Measurements from ENCODE around the gene DLGAP4.

Gene DLGAP4, protein sequence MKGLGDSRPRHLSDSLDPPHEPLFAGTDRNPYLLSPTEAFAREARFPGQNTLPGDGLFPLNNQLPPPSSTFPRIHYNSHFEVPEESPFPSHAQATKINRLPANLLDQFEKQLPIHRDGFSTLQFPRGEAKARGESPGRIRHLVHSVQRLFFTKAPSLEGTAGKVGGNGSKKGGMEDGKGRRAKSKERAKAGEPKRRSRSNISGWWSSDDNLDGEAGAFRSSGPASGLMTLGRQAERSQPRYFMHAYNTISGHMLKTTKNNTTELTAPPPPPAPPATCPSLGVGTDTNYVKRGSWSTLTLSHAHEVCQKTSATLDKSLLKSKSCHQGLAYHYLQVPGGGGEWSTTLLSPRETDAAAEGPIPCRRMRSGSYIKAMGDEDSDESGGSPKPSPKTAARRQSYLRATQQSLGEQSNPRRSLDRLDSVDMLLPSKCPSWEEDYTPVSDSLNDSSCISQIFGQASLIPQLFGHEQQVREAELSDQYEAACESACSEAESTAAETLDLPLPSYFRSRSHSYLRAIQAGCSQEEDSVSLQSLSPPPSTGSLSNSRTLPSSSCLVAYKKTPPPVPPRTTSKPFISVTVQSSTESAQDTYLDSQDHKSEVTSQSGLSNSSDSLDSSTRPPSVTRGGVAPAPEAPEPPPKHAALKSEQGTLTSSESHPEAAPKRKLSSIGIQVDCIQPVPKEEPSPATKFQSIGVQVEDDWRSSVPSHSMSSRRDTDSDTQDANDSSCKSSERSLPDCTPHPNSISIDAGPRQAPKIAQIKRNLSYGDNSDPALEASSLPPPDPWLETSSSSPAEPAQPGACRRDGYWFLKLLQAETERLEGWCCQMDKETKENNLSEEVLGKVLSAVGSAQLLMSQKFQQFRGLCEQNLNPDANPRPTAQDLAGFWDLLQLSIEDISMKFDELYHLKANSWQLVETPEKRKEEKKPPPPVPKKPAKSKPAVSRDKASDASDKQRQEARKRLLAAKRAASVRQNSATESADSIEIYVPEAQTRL

DNA sequence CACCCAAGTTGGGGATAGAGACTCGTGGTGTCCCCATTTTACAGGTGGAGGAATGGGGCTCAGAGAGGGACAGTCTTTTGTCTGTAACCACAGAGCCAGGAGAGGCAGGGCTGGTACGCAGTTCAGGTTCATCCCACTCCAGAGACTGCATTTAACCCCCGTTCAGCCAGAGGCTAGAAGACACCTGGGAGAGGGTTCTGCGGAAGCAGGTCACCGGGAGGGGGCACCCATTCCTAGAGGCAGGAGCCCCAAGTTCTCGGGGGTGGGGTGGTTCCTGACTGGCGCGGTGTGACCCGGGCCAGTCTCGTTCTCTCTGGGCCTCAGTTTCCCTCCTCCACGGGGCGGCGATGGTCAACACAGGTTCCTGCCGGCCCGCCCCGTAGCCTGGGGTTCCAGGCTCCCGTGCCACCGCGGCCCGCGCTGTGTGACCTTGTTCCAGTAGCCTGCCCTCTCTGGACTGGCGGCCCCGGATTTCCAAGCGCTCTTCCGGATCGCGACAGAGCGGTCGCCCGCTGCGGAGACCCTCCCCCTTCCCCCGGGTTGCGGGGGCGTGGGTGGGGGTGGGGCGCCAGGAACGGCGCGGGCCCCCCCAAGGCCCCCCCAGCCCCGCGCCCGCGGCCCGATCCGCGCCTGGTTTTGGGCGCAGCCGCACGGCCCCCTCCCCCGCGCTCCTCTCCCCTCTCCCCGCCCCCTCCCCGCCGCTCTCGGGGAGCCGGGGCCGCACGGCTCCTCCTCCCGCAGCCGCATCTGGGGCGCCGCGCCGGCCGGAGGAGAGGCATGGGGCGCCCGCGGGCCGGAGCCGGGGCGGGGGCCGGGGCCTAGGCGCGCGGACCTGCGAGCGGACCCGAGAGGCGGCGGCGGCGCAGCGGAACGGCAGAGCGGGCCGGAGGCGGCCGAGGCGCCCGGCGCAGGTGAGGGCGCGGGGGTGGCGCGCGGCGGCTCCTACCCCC lies at the start of gene DLGAP4:
DLGAP4 (plus strand) TSS at position 738 of the 950 bp plus-strand sequence. CDS start 125,379 bp downstream, outside the sequence.
- no peak for DNase-seq

DNA sequence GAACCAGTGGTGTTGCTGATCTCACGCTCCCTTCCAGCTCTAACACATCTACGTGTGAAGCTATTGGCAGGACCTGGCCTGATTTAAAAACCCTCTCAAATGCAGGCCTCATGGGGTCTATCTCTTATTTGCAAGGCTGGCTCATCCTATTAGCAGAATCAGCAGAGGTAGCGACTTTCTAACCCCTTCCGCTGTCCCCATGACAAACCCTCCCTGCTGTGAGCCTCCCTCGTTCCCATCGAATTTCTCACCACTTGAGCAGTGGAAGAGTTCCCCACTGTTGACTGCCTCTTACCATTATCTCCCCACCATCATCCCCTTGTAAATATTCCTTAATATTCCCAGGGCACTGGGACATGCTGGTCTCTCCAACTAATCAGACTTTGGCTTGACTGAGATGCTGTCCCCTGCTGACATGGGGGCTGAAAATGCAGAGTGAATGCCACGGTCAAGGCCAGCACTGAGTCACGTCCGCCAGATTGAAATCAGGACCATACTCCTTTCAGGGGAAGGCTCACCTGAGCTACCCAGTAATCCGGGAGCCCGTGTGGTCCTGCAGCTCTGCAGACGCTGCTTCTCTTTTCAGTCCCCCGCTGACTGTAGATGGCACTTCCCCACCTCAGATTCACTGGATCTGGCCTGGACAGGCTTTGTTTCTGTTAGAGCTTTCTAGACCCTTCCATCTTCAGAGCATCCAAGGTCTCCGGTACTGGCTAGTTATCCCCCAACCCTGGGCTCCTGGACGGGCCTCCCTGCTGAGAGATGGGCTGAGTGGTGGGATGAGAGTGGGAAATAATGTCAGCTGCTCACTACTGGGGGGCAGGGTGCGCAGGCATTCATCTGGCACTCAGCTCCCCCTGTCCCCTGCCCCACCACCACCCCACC lies 46.7 kb upstream of the DLGAP4 start:
- no peak for DNase-seq

DNA sequence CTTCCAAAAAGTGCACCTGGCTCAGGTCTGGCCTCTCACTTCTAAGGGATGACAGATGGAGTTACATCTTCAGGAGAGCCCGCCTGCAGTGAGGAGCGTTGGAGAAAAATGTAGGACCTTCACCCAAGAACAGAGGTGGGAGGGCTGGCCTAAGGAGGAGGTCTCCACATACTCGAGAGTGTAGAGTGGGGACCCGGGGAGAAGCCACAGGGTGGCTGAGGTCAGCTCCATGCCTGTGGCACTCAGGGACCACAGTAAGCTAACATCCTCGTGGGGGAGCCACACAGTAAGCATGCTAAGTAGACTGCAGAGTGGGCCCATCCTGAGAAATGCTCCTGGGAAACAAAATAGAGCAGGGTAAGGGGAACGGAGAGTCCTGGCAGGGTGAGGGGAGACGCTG lies 45.8 kb upstream of the DLGAP4 start:
- no peak for DNase-seq

DNA sequence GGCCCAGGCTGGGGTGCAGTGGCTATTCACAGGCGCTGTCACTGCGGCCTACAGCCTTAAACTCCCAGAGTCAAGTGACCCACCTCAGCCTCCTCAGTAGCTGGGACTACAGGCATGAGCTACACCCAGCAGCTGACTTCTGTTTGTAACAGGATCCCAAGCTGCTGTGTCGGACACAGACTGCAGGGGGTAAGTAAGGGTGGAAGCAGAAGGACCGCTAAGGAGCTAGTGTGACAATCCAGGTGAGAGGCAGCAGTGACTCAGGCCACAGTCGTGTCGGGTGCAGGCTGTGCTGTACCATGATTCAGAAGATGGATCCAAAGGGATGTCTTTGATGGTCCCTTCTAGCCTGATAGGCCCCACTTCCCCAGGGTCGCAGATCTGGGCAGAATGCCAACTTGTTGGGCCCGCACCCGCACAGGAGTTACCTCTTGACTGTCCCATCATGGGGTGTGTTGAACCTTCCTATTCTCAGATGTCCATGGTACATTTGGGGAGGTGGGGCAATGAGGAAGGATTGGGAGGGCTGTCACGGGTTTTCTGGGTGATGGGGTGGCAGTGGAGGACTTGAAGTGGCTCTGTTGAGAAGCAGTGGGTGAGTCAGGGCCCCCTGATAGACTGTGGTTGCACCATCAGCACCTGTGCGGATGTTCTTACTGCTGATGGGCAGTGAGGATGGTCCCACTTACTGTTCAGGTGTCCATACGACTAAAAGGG lies 44.6 kb upstream of the DLGAP4 start:
- DNase-seq = no peak

DNA sequence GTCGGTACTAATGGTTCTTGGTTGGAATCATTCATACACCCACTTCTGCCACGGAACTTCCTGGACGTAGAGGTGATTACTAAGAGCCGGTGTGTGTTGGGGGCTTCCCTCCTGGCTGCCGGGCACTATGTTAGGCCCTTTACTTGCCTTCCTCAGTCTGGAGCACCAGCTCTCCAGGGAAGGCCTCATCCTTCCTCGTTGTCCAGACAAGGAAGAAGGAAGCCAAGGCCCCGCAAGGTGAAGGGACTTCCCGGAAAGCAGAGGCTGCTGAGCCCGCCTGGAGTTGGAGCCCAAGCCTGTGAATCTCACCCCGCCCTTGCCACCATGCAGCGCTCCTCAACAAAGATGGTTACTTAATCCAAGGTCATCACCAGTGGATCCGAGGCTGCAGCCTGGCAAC lies 43.7 kb upstream of the DLGAP4 start:
- no peak for DNase-seq

DNA sequence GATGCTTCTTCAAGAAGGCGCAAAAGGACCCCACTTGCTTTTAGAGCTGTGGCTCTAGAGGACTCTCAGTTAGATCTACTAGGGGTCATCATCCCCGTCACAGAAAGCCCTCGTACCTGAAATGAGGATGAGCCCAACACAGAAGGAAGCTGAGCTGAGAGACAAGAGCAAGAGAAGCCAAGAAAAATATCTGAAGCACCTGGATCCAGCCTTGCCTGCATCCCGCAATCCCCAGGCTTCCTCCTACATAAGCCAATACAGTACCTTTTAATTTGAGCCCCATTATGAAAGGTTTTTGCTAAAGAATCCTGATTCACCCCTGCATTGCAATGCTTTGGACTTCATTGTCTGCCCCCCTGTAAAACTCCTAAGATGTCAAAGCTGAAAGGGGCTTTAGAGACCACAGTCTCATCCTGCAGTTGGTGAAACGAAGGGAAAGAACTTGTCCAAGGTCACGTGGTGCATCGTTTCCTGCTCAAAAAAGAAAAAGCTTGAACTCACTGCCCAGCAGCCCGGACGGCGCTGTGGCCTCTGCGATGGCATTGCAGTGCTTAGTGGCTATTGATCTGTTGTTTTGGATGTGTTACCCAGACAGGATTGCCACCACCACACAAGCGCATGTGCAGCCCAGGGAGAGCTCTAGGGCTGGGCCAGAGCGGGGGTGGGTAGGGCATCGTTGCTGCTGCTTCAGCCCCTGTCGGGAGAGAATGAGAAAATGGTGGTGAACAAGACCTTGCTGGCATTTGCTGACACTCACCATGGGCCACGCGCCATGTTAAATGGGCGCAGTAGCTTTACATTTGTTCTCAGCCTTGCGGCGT lies 41.5 kb upstream of the DLGAP4 start:
- no peak for DNase-seq

DNA sequence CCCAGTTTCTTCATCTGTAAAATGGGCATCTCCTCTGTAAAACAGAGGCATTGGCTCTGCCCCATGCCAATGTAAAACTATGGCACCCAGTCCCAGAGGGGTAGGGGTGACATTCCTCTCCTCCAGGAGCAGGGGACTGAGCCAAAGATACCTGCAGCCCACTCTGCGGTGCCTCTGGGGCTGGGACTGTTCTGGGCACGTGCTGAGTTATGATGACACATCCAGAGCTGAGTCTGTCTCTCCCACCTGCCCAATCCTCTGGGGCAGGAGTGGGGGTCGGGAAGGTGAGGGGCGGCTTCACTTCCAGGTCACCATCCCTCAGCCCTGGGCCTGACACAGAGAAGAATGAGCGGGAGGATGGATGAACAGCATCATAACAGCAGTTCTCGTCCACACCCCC lies 40.0 kb upstream of the DLGAP4 start:
- DNase-seq = no peak

DNA sequence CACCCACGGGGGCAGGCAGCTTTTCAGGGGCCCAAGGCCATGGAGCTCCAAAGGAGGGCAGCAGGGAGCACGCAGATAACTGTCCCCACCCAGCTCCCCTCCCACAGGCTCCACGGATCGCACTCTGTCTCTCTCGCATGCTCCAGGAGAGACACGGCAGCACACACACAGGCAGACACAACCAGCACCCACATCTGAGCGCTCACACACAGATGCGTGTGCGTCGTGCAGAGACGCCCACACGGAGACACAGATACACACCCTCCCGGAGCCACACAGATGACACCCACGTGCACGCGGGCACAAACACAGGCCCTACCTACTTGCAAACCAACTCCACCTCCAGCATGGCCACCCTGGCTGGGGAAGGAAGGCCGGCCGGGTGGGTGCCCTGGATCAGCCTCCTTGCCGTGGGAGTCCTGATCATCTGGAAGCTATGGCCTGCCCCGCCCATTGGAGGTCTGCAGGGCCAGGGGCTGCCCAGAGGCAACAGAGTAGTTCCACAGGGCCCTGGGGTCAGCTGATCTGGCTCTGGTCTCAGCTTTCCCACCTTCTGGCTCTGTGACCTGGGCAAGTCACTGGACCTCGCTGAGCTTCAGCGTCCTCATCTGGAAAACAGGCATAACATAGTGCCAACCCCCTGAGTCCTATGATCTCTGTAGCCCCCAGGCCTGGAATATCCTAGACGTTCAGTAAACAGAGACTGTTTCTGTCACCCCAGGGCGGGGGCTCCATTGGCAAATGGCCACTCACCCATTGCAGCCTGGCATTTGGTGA lies 38.3 kb upstream of the DLGAP4 start:
- DNase-seq = no peak

DNA sequence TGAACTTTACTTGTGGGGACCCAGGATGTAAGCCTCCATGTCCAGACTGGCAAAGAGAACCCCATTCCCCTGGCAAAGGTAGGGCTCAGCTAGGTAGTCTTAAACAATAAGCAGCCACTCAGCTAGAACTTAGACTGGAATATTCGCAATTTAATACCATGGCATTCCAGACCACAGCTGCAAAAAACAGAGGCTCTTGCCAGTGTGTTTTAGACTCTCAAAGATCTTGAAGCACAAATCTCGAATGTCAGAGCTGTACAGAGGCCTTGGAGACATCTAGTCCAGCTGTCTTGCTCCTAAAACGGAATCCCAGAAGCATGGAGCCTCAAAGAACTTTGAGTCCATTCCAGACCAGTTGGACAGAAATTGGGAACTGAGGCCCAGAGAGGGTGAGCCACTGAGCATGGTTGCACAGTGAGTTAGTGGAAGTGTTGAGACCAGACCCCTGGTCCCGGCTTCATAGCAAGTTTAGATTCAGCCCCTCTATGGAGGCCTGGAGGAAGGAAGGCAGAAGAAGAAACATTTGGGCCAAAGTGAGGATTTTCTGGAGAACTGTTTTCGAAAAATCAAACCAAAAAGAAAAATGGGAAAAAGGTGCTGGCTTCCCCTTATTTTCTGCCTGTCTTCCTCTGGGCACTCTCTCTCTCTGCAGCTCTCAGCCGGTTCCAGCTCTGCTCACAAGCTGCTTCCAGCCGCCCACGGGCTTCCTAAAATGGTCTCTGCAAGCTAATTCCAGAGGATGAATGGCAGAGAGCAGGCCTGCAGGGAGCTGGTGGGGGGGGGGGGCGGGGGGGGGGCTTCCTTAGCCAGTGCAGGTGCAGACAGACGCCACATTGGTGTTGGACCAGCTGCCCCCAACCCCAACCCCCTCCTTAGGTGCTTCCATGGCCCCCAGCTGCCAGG lies 37.4 kb upstream of the DLGAP4 start:
- no peak for DNase-seq

DNA sequence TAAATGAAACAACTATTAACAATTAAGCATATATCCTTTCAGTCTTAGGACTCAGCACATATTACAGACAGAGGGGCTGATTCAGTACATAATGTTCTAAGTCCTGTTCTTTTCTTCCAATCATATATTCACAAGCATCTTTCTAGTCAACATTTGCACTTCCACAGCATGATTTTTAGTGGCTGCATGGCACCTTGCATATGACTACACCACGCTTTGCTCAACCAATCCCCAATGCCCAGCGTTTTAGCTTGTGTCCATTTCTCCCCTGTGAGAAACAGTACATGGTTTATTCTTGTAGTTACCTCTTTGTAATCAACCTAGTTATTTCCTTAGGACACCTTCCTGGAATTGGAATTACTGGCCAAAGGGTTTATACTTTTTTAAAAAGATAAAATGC lies 36.6 kb upstream of the DLGAP4 start:
- DNase-seq = no peak

DNA sequence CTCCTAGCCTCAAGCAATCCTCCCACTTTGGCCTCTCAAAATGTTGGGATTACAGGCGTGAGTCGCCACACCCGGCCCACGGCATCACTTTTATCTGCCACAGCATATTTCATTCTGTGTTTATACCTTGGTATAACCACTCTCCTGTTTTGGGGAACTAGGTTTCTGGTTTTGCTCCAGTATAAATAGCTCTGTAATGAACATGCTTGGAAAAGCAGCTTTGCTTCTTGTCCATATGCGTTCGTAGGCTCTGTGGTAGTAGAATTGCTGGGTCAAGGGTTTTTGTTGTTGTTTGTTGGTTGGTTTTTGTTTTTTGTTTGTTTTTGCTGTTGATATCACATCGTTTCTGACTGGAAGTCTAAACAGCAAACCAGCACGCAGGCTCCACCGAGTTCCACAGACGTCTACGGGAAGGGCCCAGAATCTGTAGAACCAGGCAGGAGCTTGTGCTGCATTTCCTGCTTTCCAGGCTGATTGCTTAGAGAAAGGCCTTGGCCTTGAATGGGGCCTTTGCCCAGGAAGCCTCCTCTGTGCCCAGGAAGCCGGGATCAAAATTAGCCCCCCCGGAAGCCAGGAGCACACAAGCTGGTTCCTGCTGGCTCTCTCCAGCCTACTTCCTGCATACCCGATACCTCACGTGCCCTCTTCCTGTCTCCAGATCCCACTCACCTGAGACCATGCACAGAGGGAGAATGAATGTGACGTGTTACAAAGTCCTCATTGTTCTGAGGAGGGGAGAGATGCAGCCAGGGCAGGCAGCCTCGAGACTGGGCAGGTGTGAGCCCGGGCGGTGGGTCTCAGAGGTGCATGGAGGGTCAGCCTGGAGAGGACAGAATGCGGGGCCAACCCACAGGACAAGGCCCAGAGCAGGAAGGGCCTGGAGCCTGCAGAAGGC lies 35.1 kb upstream of the DLGAP4 start:
- DNase-seq = no peak

DNA sequence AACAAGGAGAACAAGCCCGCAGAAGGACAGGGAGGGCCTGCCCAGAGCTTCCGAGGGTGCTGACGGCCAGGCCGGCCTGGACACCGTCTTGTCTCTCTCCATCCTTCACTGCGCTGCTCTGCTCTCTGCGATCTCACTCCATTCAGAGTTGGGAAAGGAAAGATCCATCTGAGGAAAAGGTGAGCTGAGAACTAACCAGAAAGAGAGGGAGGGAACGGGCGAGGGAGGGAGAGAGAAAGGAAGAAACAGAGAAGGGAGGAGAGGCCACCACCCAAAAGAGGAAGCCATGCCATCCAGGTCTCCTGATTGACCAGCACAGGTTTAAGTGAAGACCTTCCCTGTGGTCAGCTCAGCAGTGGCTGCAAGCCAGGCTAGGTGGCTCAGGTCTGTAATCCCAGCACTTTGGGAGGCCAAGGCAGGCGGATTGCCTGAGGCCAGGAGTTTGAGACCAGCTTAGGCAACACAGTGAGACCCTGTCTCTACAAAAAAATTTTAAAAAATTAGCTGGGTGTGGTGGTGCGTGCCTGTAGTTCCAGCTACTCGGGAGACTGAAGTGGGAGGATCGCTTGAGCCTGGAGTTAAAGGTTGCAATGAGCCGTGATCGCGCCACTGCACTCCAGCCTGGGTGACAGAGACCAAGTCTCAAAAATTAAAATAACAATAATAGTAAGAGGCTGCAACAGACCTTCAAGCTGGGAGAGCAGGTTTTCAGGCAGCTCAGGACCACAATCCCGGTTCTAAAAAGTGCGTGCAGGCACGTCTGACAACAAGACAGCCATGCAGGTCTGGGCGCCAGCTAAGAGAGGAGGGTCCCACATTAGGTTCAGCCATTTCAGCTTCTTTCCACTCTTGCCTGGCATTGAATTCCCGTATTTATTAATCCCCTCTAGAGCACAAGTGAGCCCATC lies 34.2 kb upstream of the DLGAP4 start:
- no peak for DNase-seq

DNA sequence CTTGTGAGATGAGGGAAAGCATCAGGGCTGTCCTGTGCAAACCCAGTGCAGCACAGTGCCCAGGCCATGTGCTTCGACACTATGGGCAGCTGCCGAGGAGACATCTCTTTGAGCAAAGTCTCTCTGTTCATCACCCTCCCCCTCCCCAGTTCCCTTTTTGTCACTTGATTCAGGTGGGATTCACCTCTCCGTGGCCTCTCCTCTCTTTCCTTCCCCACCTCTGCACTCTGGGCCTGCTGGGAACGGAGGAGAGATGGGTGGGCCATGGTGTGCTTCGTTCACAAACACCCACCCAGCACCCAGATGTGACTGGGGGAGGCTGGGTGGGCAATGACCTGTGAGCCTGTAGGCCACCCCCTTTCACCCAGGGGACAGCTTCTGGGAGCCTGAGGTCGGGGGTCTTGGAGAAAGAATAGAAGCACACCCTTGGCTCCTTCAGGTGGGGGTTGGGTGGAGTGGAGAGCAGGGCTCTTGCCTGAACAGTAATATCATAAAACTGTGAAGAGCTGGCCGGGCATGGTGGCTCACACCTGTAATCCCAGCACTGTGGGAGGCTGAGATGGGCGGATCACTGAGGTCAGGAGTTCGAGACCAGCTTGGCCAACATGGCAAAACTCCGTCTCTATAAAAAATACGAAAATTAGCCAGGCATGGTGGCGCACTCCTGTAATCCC lies 33.5 kb upstream of the DLGAP4 start:
- DNase-seq = no peak

DNA sequence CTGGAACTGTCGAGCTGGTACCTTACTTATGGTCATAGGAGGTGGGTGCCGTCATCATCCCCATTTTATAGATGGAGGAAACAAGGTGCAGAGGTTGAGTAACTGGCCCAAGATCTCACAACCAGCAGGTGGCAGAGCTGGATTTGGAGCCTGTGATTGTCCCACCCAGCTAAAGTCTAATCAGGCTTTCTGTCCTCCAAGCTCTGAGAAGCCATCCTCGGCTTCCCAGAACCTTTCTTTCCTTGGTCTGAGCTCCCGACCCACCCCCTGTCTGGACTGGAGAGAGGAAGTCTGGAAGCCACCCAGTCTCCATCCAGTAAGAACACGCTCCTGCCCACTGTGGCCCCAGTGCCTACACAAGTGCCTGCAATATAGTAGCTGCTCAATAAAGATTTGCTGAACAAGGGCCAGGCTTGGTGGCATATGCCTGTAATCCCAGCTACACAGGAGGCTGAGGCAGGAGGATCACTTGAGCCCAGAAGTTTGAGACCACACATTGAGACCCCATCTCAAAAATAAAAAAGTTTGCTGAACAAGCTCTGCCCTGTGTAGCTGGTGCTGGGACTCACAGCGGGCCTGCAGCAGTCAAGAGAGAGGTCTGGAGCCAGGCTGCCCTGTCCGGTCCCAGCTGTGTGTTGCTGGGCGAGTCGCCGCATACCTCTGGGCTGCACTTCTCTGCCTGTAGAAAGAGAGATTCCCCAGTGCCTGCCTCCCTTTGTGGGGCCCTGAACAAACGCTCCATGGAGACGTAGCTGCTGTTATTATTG lies 32.5 kb upstream of the DLGAP4 start:
- no peak for DNase-seq
